Panc1 (cell line): ENCODE data around the gene ALK.

Experiments used
- CTCF ChIP-seq: fragments of 450-650 bp; IDR thresholded peaks from 2 replicates; pipeline ENCODE4 v1.5.1; 2017; ENCODE audit warnings: mild to moderate bottlenecking
- POLR2AphosphoS5 ChIP-seq: IDR thresholded peaks from 2 replicates; pipeline ENCODE4 v1.6.1; 2012; ENCODE audit warnings: mild to moderate bottlenecking, low read depth, low read length, moderate library complexity
- REST ChIP-seq, 2 experiments: IDR thresholded peaks; 2 replicates each; pipeline ENCODE4 v1.6.1; 2011 to 2012; ENCODE audit warnings: low read depth in 2 of 2, control low read depth in 1 of 2, low read length in 1 of 2, mild to moderate bottlenecking in 1 of 2, moderate library complexity in 1 of 2; ENCODE audit not compliant: insufficient read depth in 1 of 2
- SIN3A ChIP-seq: IDR thresholded peaks from 2 replicates; pipeline ENCODE4 v1.6.1; 2012; ENCODE audit warnings: low read depth, mild to moderate bottlenecking, low read length, moderate library complexity, borderline replicate concordance; ENCODE audit not compliant: insufficient read depth

- TF ChIP-seq CTCF (no peak), POLR2AphosphoS5 (no peak), REST (IDR thresholded peaks at IDR 0.05; ENCODE audit: insufficient read depth in 1 of 2, low read depth in 2 of 2, low read length in 1 of 2) (no peak), SIN3A (no peak)
Measured at GRCh38 chr2:29628862-29629261, 292.5 kb downstream of the ALK start.
